NB4 (cell line): ENCODE data around the gene HSD11B1L.

Experiments used
- POLR2A ChIP-seq: IDR thresholded peaks from 2 replicates; pipeline ENCODE4 v1.6.1; 2011; ENCODE audit warnings: mild to moderate bottlenecking; ENCODE audit not compliant: insufficient read length; ENCODE audit errors: extremely low read depth
- TF ChIP-seq, protein P1 (sequence below): IDR thresholded peaks from one replicate; pipeline ENCODE4 v1.5.1; 2012; ENCODE audit warnings: low read depth, low read length

- no peak for TF ChIP-seq POLR2A
- TF ChIP-seq, protein P1, sequence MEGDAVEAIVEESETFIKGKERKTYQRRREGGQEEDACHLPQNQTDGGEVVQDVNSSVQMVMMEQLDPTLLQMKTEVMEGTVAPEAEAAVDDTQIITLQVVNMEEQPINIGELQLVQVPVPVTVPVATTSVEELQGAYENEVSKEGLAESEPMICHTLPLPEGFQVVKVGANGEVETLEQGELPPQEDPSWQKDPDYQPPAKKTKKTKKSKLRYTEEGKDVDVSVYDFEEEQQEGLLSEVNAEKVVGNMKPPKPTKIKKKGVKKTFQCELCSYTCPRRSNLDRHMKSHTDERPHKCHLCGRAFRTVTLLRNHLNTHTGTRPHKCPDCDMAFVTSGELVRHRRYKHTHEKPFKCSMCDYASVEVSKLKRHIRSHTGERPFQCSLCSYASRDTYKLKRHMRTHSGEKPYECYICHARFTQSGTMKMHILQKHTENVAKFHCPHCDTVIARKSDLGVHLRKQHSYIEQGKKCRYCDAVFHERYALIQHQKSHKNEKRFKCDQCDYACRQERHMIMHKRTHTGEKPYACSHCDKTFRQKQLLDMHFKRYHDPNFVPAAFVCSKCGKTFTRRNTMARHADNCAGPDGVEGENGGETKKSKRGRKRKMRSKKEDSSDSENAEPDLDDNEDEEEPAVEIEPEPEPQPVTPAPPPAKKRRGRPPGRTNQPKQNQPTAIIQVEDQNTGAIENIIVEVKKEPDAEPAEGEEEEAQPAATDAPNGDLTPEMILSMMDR = no peak
Measured at GRCh38 chr19:5700455-5701092, 19.7 kb downstream of the HSD11B1L start.
